SK-N-SH (cell line): ENCODE data around the gene ASPSCR1. TPM values are rescaled to one million over a fixed set of nuclear protein-coding genes. Genes with fewer than 3 reads are reported as not detected.

ENCODE experiments used
- CTCF ChIA-PET: fragments of 300-600, 350-600 bp; formaldehyde crosslinking; extraction: SDS; loops from one replicate; lab custom pipeline; 2021; lab: Yijun Ruan, JAX
- POLR2A ChIA-PET: fragments of 350-600 bp; sonication (Branson Sonifier 250); formaldehyde crosslinking; extraction: SDS; loops from one replicate; lab custom pipeline; 2020; ENCODE audit warnings: antibody characterized with exemption, inconsistent platforms; lab: Yijun Ruan, JAX
- DNase-seq: peaks from one replicate; pipeline ENCODE4 v3.0.0; 2012
- H2AFZ ChIP-seq: fragments of 200-600 bp; sonication (generic); 2 replicates; pipeline ENCODE4 v1.8.1; 2016; ENCODE audit warnings: antibody characterized with exemption, mild to moderate bottlenecking, low read depth
- H3F3A ChIP-seq: fragments of 200-600 bp; sonication (generic); replicated peaks from 2 replicates; pipeline ENCODE3; 2016; ENCODE audit warnings: antibody characterized with exemption, mild to moderate bottlenecking; ENCODE audit not compliant: insufficient read depth
- H3K27ac ChIP-seq, 2 experiments: fragments of 200-500 bp in 1 of 2; fragments of 200-600 bp in 1 of 2; sonication (Bioruptor generic) in 1 of 2; sonication (generic), shearing (Covaris generic) in 1 of 2; 2 replicates each; pipeline versions ENCODE4 v1.5.1 to v1.6.1; 2014 to 2016; ENCODE audit warnings: low read depth in 2 of 2, inconsistent platforms in 1 of 2, low read length in 1 of 2, mild to moderate bottlenecking in 1 of 2, mixed read lengths in 1 of 2
- H3K27me3 ChIP-seq: fragments of 200-600 bp; sonication (generic), shearing (Covaris generic); 2 replicates; pipeline ENCODE4 v1.6.1; 2016; ENCODE audit warnings: mixed run types; ENCODE audit not compliant: insufficient read depth
- H3K36me3 ChIP-seq, 2 experiments: fragments of 200-500 bp in 1 of 2; fragments of 200-600 bp in 1 of 2; sonication (Bioruptor generic) in 1 of 2; sonication (generic) in 1 of 2; replicated peaks in 1 of 2; 2 replicates each; pipeline versions ENCODE3 to v1.5.1; 2014 to 2016; ENCODE audit warnings: low read length in 1 of 2, mild to moderate bottlenecking in 1 of 2; ENCODE audit not compliant: insufficient read depth in 2 of 2, control insufficient read depth in 1 of 2
- H3K4me1 ChIP-seq, 2 experiments: fragments of 200-500 bp in 1 of 2; fragments of 200-600 bp in 1 of 2; sonication (Bioruptor generic) in 1 of 2; sonication (generic), shearing (Covaris generic) in 1 of 2; 2 replicates each; pipeline versions ENCODE4 v1.5.1 to v1.6.1; 2014 to 2016; ENCODE audit warnings: low read depth in 1 of 2, low read length in 1 of 2, mixed run types in 1 of 2; ENCODE audit not compliant: insufficient read depth in 2 of 2, control insufficient read depth in 1 of 2
- H3K4me2 ChIP-seq: fragments of 200-600 bp; sonication (generic), shearing (Covaris generic); 2 replicates; pipeline ENCODE4 v1.6.1; 2017; ENCODE audit warnings: mixed run types
- H3K4me3 ChIP-seq, 2 experiments: fragments of 200-500 bp in 1 of 2; fragments of 200-600 bp in 1 of 2; sonication (Bioruptor generic) in 1 of 2; sonication (generic), shearing (Covaris generic) in 1 of 2; 2 replicates each; pipeline versions ENCODE4 v1.5.1 to v1.8.1; 2014 to 2016; ENCODE audit warnings: low read depth in 2 of 2, inconsistent platforms in 1 of 2, low read length in 1 of 2, mild to moderate bottlenecking in 1 of 2, mixed read lengths in 1 of 2, moderate library complexity in 1 of 2
- H3K79me2 ChIP-seq: fragments of 200-600 bp; sonication (generic); 2 replicates; pipeline ENCODE4 v1.8.1; 2017; ENCODE audit warnings: mild to moderate bottlenecking; ENCODE audit not compliant: insufficient read depth
- H3K9ac ChIP-seq: fragments of 200-600 bp; sonication (generic); 2 replicates; pipeline ENCODE4 v1.6.1; 2017; ENCODE audit warnings: mixed run types
- H3K9me2 ChIP-seq: fragments of 200-600 bp; sonication (generic); 2 replicates; pipeline ENCODE4 v1.6.1; 2017; ENCODE audit warnings: mixed run types
- H3K9me3 ChIP-seq: fragments of 200-600 bp; sonication (generic); 2 replicates; pipeline ENCODE4 v1.6.1; 2017; ENCODE audit warnings: mixed run types, mild to moderate bottlenecking, moderate library complexity
- H4K20me1 ChIP-seq: fragments of 200-600 bp; sonication (generic); 2 replicates; pipeline ENCODE4 v1.6.1; 2017; ENCODE audit warnings: mild to moderate bottlenecking, mixed run types; ENCODE audit not compliant: insufficient read depth
- CHD2 ChIP-seq: fragments of 150-350 bp; IDR thresholded peaks from 2 replicates; pipeline ENCODE4 v1.6.1; 2018; ENCODE audit warnings: low read length; ENCODE audit not compliant: partially characterized antibody
- EP300 ChIP-seq, 2 experiments: IDR thresholded peaks; 2 replicates each; pipeline versions ENCODE4 v1.4.0 to v1.6.1; 2012; ENCODE audit warnings: borderline replicate concordance in 1 of 2, low read depth in 1 of 2, low read length in 1 of 2
- FOSL2 ChIP-seq: IDR thresholded peaks from 2 replicates; pipeline ENCODE4 v1.4.0; 2012; ENCODE audit warnings: low read depth, mild to moderate bottlenecking, moderate library complexity, borderline replicate concordance
- FOXJ3 ChIP-seq: sonication (generic); formaldehyde crosslinking; IDR thresholded peaks from 2 replicates; pipeline ENCODE4 v1.5.1; 2020; ENCODE audit warnings: mild to moderate bottlenecking, missing genetic modification reagents
- GATA2 ChIP-seq: sonication (generic); formaldehyde crosslinking; IDR thresholded peaks from 2 replicates; pipeline ENCODE4 v1.5.0; 2020; ENCODE audit warnings: mild to moderate bottlenecking, missing genetic modification reagents
- IRF3 ChIP-seq: fragments of 150-350 bp; IDR thresholded peaks from 2 replicates; pipeline ENCODE4 v1.6.1; 2016; ENCODE audit warnings: mild to moderate bottlenecking, low read depth, low read length
- JUND ChIP-seq: IDR thresholded peaks from 2 replicates; pipeline ENCODE4 v1.4.0; 2012
- MEF2A ChIP-seq: IDR thresholded peaks from 2 replicates; pipeline ENCODE4 v1.4.0; 2012; ENCODE audit warnings: low read depth, borderline replicate concordance
- NFIC ChIP-seq: IDR thresholded peaks from 2 replicates; pipeline ENCODE4 v1.4.0; 2012; ENCODE audit warnings: borderline replicate concordance
- RCOR1 ChIP-seq: fragments of 150-350 bp; IDR thresholded peaks from 2 replicates; pipeline ENCODE4 v1.6.1; 2017; ENCODE audit warnings: antibody characterized with exemption, low read length
- REST ChIP-seq: IDR thresholded peaks from 2 replicates; pipeline ENCODE4 v1.6.1; 2012; ENCODE audit warnings: mild to moderate bottlenecking, low read depth, low read length, moderate library complexity
- RFX5 ChIP-seq: IDR thresholded peaks from 2 replicates; pipeline ENCODE4 v1.6.1; 2012; ENCODE audit warnings: mild to moderate bottlenecking, improper control_type of control experiment, low read length
- RXRA ChIP-seq: IDR thresholded peaks from 2 replicates; pipeline ENCODE4 v1.4.0; 2012; ENCODE audit warnings: low read depth, mild to moderate bottlenecking, borderline replicate concordance
- SIN3A ChIP-seq: IDR thresholded peaks from 2 replicates; pipeline ENCODE4 v1.6.1; 2012; ENCODE audit warnings: low read depth, mild to moderate bottlenecking, low read length, moderate library complexity, borderline replicate concordance
- SMC3 ChIP-seq: IDR thresholded peaks from 2 replicates; pipeline ENCODE4 v1.6.1; 2012; ENCODE audit warnings: low read depth, low read length, improper control_type of control experiment
- ZBTB33 ChIP-seq: IDR thresholded peaks from 2 replicates; pipeline ENCODE4 v1.4.0; 2012; ENCODE audit warnings: low read depth, borderline replicate concordance
- WGBS: methylation state at CpG from one replicate; pipeline ENCODE4 v1.1.6; 2017; ENCODE audit warnings: low lambda C conversion rate; 5-methylcytosine and 5-hydroxymethylcytosine counted together
- polyA plus RNA-seq, 3 experiments: library from polyadenylated mRNA; depleted of rRNA; stranded (reverse); fragments of >200 nt; gene quantifications; 2 replicates each; pipeline ENCODE4 v1.2.3, GENCODE V29; 2012
- TF ChIP-seq, protein P1 (sequence below): fragments of 200-600 bp; sonication (generic); IDR thresholded peaks from 2 replicates; pipeline ENCODE4 v1.6.1; 2017; ENCODE audit warnings: antibody characterized with exemption, mild to moderate bottlenecking, moderate library complexity
- TF ChIP-seq, protein P2 (sequence below): IDR thresholded peaks from 2 replicates; pipeline ENCODE4; 2012

ASPSCR1 gene
- polyA plus RNA-seq, 1 of the 3 experiments (the other 2 are of a cell fraction), result 36.2 TPM

DNA sequence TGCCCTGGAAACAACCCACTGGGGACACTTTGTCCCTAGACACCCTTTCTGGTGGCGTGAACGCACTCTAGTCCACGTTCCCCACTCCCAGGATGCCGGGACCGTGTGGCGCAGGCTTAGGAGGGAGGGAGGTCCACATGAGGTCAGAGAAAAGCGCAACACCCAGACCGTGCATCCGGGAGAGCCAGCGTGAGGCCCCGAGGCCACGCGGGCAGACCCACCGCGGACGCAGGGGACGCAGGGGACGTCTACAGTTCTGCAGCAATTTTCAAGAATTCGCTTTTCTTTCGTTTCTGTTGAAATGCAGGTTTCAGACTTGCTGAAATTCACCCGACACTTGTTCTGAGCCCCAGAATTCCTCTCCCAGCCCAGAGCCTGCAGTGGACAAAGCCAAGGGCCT is 69.5 kb downstream of the ASPSCR1 start:
- H3K9me2 ChIP-seq, result no peaks in the 10 kb centered on the region
- H3K9me3 ChIP-seq, result no peaks in the 10 kb centered on the region
- no peak overlapping the region for H2AFZ ChIP-seq
- 92% methylated on average over 21 of the region's 21 CpGs for WGBS
- no peak for TF ChIP-seq JUND
- TF ChIP-seq EP300 (IDR thresholded peaks at IDR 0.05; ENCODE audit: borderline replicate concordance in 1 of 2, low read depth in 1 of 2, low read length in 1 of 2), result no peak
- no peak for TF ChIP-seq RFX5
- TF ChIP-seq, protein P1, sequence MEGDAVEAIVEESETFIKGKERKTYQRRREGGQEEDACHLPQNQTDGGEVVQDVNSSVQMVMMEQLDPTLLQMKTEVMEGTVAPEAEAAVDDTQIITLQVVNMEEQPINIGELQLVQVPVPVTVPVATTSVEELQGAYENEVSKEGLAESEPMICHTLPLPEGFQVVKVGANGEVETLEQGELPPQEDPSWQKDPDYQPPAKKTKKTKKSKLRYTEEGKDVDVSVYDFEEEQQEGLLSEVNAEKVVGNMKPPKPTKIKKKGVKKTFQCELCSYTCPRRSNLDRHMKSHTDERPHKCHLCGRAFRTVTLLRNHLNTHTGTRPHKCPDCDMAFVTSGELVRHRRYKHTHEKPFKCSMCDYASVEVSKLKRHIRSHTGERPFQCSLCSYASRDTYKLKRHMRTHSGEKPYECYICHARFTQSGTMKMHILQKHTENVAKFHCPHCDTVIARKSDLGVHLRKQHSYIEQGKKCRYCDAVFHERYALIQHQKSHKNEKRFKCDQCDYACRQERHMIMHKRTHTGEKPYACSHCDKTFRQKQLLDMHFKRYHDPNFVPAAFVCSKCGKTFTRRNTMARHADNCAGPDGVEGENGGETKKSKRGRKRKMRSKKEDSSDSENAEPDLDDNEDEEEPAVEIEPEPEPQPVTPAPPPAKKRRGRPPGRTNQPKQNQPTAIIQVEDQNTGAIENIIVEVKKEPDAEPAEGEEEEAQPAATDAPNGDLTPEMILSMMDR, result no peak
- TF ChIP-seq RXRA, result no peak
- no peak for TF ChIP-seq GATA2 (CRISPR knock-in tag)
- TF ChIP-seq, protein P2, sequence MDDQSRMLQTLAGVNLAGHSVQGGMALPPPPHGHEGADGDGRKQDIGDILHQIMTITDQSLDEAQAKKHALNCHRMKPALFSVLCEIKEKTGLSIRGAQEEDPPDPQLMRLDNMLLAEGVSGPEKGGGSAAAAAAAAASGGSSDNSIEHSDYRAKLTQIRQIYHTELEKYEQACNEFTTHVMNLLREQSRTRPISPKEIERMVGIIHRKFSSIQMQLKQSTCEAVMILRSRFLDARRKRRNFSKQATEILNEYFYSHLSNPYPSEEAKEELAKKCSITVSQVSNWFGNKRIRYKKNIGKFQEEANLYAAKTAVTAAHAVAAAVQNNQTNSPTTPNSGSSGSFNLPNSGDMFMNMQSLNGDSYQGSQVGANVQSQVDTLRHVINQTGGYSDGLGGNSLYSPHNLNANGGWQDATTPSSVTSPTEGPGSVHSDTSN, result no peak
- no peak for TF ChIP-seq ZBTB33
- H3F3A ChIP-seq, result peaks cover 5% of the 10 kb centered on the region
- no peak overlapping the region for H3K4me2 ChIP-seq
- H3K4me3 ChIP-seq, result no peak overlapping the region
- H3K9ac ChIP-seq, result no peak overlapping the region
- H3K4me1 ChIP-seq, result peaks cover 0 to 11% of the 10 kb centered on the region in 2 experiments; a peak in 1 of 4 replicates
- H3K79me2 ChIP-seq, result peaks cover 14% of the 10 kb centered on the region; the same call in 1 of the 2 replicates
- H3K27me3 ChIP-seq, result no peaks in the 10 kb centered on the region
- no peak for DNase-seq
- CTCF ChIA-PET, result interaction anchor here (1.0 kb wide), 1 partner anchor 16 kb away, joined by 3 read pairs; no protein-coding TSS in a partner anchor
- H4K20me1 ChIP-seq, result no peaks in the 10 kb centered on the region
- peaks cover 15 to 35% of the 10 kb centered on the region in 2 experiments for H3K36me3 ChIP-seq
- H3K27ac ChIP-seq, result no peak overlapping the region
- POLR2A ChIA-PET, result no interaction called here

- Histone ChIP-seq H3K27ac (no peak overlapping the region), H4K20me1 (peaks cover 3% of the 10 kb centered on the region; the same call in 1 of the 2 replicates), H3K9me3 (no peaks in the 10 kb centered on the region), H3K4me3 (no peak overlapping the region), H3F3A (peaks cover 5% of the 10 kb centered on the region), H3K27me3 (no peaks in the 10 kb centered on the region), H3K4me2 (no peak overlapping the region), H3K9ac (no peak overlapping the region), H3K79me2 (peaks cover 19% of the 10 kb centered on the region), H3K4me1 (peaks cover 0 to 11% of the 10 kb centered on the region in 2 experiments; a peak in 1 of 4 replicates), H2AFZ (no peak overlapping the region), H3K36me3 (peaks cover 15 to 35% of the 10 kb centered on the region in 2 experiments), H3K9me2 (no peaks in the 10 kb centered on the region)
- DNase-seq, result no peak
- POLR2A ChIA-PET, result no interaction called here
- CTCF ChIA-PET, result interaction anchor here (0.8 to 4.1 kb wide), 3 partner anchors 10 to 26 kb away, joined by 3 to 42 read pairs (median 10); partner anchors contain the start of genes DCXR and RAC3
- WGBS, result 93% methylated on average over 24 of the region's 24 CpGs
- TF ChIP-seq MEF2A, result no peak
- TF ChIP-seq RCOR1, result no peak
- no peak for TF ChIP-seq REST
- TF ChIP-seq IRF3, result no peak
- TF ChIP-seq SIN3A, result no peak
- no peak for TF ChIP-seq FOSL2
- no peak for TF ChIP-seq SMC3
- TF ChIP-seq CHD2, result no peak
- no peak for TF ChIP-seq FOXJ3 (CRISPR knock-in tag)
- no peak for TF ChIP-seq NFIC
Measured at GRCh38 chr17:82047379-82047778, 70.0 kb downstream of the ASPSCR1 start.
